GM23248 (cell line): ENCODE data around the gene S100G. TPM values are rescaled to one million over a fixed set of nuclear protein-coding genes. Genes with fewer than 3 reads are reported as not detected.

Experiments
- DNase-seq: peaks from one replicate; pipeline ENCODE4 v3.0.0-alpha.2; 2015
- H2AFZ ChIP-seq: fragments of 200-600 bp; sonication (generic); 2 replicates; pipeline ENCODE4 v1.6.1; 2016; ENCODE audit warnings: antibody characterized with exemption
- H3F3A ChIP-seq: fragments of 200-600 bp; sonication (generic); 2 replicates; pipeline ENCODE4 v1.6.1; 2016; ENCODE audit warnings: mild to moderate bottlenecking, antibody characterized with exemption, mixed run types; ENCODE audit not compliant: insufficient read depth
- H3K27ac ChIP-seq: fragments of 200-600 bp; sonication (generic); 2 replicates; pipeline ENCODE4 v1.5.1; 2016; ENCODE audit warnings: mild to moderate bottlenecking
- H3K27me3 ChIP-seq: fragments of 200-600 bp; sonication (generic); replicated peaks from 2 replicates; pipeline ENCODE4 v1.6.1; 2016; ENCODE audit warnings: mild to moderate bottlenecking; ENCODE audit not compliant: insufficient read depth
- H3K36me3 ChIP-seq: fragments of 200-600 bp; sonication (generic); 2 replicates; pipeline ENCODE4 v1.6.1; 2016; ENCODE audit warnings: low read depth, mild to moderate bottlenecking
- H3K4me1 ChIP-seq: fragments of 200-600 bp; sonication (generic); 2 replicates; pipeline ENCODE4 v1.6.1; 2016; ENCODE audit warnings: mild to moderate bottlenecking; ENCODE audit not compliant: insufficient read depth
- H3K4me2 ChIP-seq: fragments of 200-600 bp; sonication (generic); one replicate; pipeline ENCODE4 v1.6.1; 2016; ENCODE audit warnings: mild to moderate bottlenecking; ENCODE audit not compliant: unreplicated experiment
- H3K4me3 ChIP-seq: fragments of 200-600 bp; sonication (generic); 2 replicates; pipeline ENCODE4 v1.5.1; 2016; ENCODE audit warnings: mild to moderate bottlenecking
- H3K79me2 ChIP-seq: fragments of 200-600 bp; sonication (generic); 2 replicates; pipeline ENCODE4 v1.6.1; 2016; ENCODE audit warnings: mild to moderate bottlenecking; ENCODE audit not compliant: insufficient read depth
- H3K9ac ChIP-seq: fragments of 200-600 bp; sonication (generic); 2 replicates; pipeline ENCODE4 v1.6.1; 2016; ENCODE audit warnings: mild to moderate bottlenecking
- H3K9me2 ChIP-seq: fragments of 200-600 bp; sonication (generic); 2 replicates; pipeline ENCODE4 v1.6.1; 2016; ENCODE audit warnings: mixed run types, mild to moderate bottlenecking, moderate library complexity; ENCODE audit not compliant: insufficient read depth
- H3K9me3 ChIP-seq: fragments of 200-600 bp; sonication (generic); one replicate; pipeline ENCODE4 v1.6.1; 2017; ENCODE audit warnings: low read depth
- H4K20me1 ChIP-seq: fragments of 200-600 bp; sonication (generic); 2 replicates; pipeline ENCODE4 v1.6.0; 2016; ENCODE audit not compliant: insufficient read depth
- EZH2 ChIP-seq: fragments of 200-600 bp; sonication (generic); IDR thresholded peaks from 2 replicates; pipeline ENCODE4 v1.6.1; 2018; ENCODE audit warnings: antibody characterized with exemption, mild to moderate bottlenecking; ENCODE audit not compliant: insufficient read depth, poor library complexity, severe bottlenecking
- EZH2phosphoT487 ChIP-seq: fragments of 200-600 bp; sonication (generic); IDR thresholded peaks from 2 replicates; pipeline ENCODE4 v1.6.1; 2018; ENCODE audit warnings: antibody characterized with exemption, moderate library complexity, mild to moderate bottlenecking, low read depth; ENCODE audit not compliant: insufficient read depth
- whole genome bisulfite sequencing, 2 experiments: methylation state at CpG; one replicate each; pipeline ENCODE4 v1.1.6; 2015 to 2017; ENCODE audit warnings: low lambda C conversion rate in 2 of 2, low coverage in 1 of 2; ENCODE audit errors: missing lambda C conversion rate in 2 of 2; 5-methylcytosine and 5-hydroxymethylcytosine counted together
- in situ Hi-C: fragments of 300-500 bp; cut with MboI; formaldehyde crosslinking; loops from 2 replicates; pipeline ENCODE4 v1.15.0; 2020
- polyA plus RNA-seq: library from polyadenylated mRNA; unstranded; fragments of >200 nt; fragmentation: Nextera tagmentation; extraction: Ambion mirVana; gene quantifications from 2 replicates; pipeline ENCODE4 v1.2.1, GENCODE V29; 2016
- total RNA-seq: library from RNA; depleted of rRNA; stranded (reverse); fragments of >200 nt; shearing (Covaris generic); gene quantifications from 2 replicates; pipeline ENCODE4 v1.2.3, GENCODE V29; 2014

S100G gene
- total and polyA plus RNA-seq, 2 experiments from 2014 or later, result not detected

- TF ChIP-seq EZH2 (no peak), EZH2phosphoT487 (no peak)
- Histone ChIP-seq H3K4me1 (peaks cover 8% of the 10 kb centered on the region), H4K20me1 (no peaks in the 10 kb centered on the region), H3K4me3 (no peak overlapping the region), H3K9ac (no peak overlapping the region), H3K9me2 (no peaks in the 10 kb centered on the region), H3F3A (0 out of 2 replicates have a peak, but pooled peaks cover 6% of the 10 kb centered on the region), H3K27ac (0 out of 2 replicates have a peak overlapping the region, but pooled peaks have one; percentile 24), H3K79me2 (no peaks in the 10 kb centered on the region), H3K27me3 (no peaks in the 10 kb centered on the region), H3K9me3 (no peaks in the 10 kb centered on the region), H3K36me3 (no peaks in the 10 kb centered on the region), H2AFZ (no peak overlapping the region), H3K4me2 (no peak overlapping the region)
- 75 to 84% methylated on average over 4 of the region's 4 CpGs for WGBS, 2 experiments
- in situ Hi-C loops, result no loop called here
- no peak for DNase-seq
Measured at GRCh38 chrX:16651391-16652024, 1.6 kb downstream of the S100G start.

GRCh38 chrX:16653424-16653823 is 3.5 kb downstream of the S100G start:
- Histone ChIP-seq H3K9me2 (no peaks in the 10 kb centered on the region), H3K9me3 (no peaks in the 10 kb centered on the region), H3K4me3 (no peak overlapping the region), H3F3A (peaks cover 11% of the 10 kb centered on the region; the same call in 1 of the 2 replicates), H4K20me1 (no peaks in the 10 kb centered on the region), H3K27ac (no peak overlapping the region), H3K4me2 (no peak overlapping the region), H3K4me1 (peaks cover 11% of the 10 kb centered on the region), H3K27me3 (no peaks in the 10 kb centered on the region), H3K36me3 (no peaks in the 10 kb centered on the region), H3K79me2 (no peaks in the 10 kb centered on the region), H2AFZ (no peak overlapping the region), H3K9ac (no peak overlapping the region)
- peak; percentile 33 for DNase-seq
- 92 to 98% methylated on average over 7 of the region's 7 CpGs for WGBS, 2 experiments
- in situ Hi-C loops, result no loop called here
- TF ChIP-seq EZH2, result no peak
- TF ChIP-seq EZH2phosphoT487, result no peak

GRCh38 chrX:16654093-16654492 is 4.1 kb downstream of the S100G start:
- in situ Hi-C loops, result no loop called here
- Histone ChIP-seq H3K4me2 (no peak overlapping the region), H3K9ac (no peak overlapping the region), H3K4me1 (peaks cover 16% of the 10 kb centered on the region), H3K9me2 (no peaks in the 10 kb centered on the region), H3K9me3 (no peaks in the 10 kb centered on the region), H3K27ac (no peak overlapping the region), H3K36me3 (no peaks in the 10 kb centered on the region), H3K4me3 (no peak overlapping the region), H2AFZ (no peak overlapping the region), H3K79me2 (no peaks in the 10 kb centered on the region), H4K20me1 (no peaks in the 10 kb centered on the region), H3K27me3 (no peaks in the 10 kb centered on the region), H3F3A (peaks cover 18% of the 10 kb centered on the region; the same call in 1 of the 2 replicates)
- TF ChIP-seq EZH2phosphoT487 (no peak), EZH2 (no peak)
- DNase-seq, result no peak
- 70 to 81% methylated on average over 3 of the region's 3 CpGs for WGBS, 2 experiments

GRCh38 chrX:16658284-16658683 is 8.3 kb downstream of the S100G start:
- peak overlapping the region; percentile 30; the same call in 1 of the 2 replicates for H3K27ac ChIP-seq
- peaks cover 12% of the 10 kb centered on the region; the same call in 1 of the 2 replicates for H3F3A ChIP-seq
- H4K20me1 ChIP-seq, result no peaks in the 10 kb centered on the region
- H3K4me1 ChIP-seq, result peaks cover 14% of the 10 kb centered on the region
- no peak overlapping the region for H2AFZ ChIP-seq
- H3K9ac ChIP-seq, result no peak overlapping the region
- no peaks in the 10 kb centered on the region for H3K27me3 ChIP-seq
- no peaks in the 10 kb centered on the region for H3K9me3 ChIP-seq
- H3K36me3 ChIP-seq, result no peaks in the 10 kb centered on the region
- DNase-seq, result peak; percentile 47
- no peaks in the 10 kb centered on the region for H3K9me2 ChIP-seq
- TF ChIP-seq EZH2phosphoT487 (no peak), EZH2 (no peak)
- H3K79me2 ChIP-seq, result no peaks in the 10 kb centered on the region
- no peak overlapping the region for H3K4me2 ChIP-seq
- no peak overlapping the region for H3K4me3 ChIP-seq
- in situ Hi-C loops, result no loop called here
- 26 to 37% methylated on average over 2 of the region's 2 CpGs for WGBS, 2 experiments
